DOHH2 (cell line): ENCODE measurements around the gene POLN.

ENCODE experiments used
- H3F3A ChIP-seq: fragments of 200-600 bp; sonication (generic), shearing (Covaris generic); 2 replicates; pipeline ENCODE4 v1.6.0; 2016; ENCODE audit warnings: antibody characterized with exemption, mild to moderate bottlenecking; ENCODE audit not compliant: control insufficient read depth, insufficient read depth
- H3K27ac ChIP-seq: fragments of 200-600 bp; sonication (generic); 2 replicates; pipeline ENCODE4 v1.5.1; 2014; ENCODE audit warnings: low read depth, mild to moderate bottlenecking, low read length, moderate library complexity
- H3K27me3 ChIP-seq: fragments of 200-600 bp; sonication (generic); 2 replicates; pipeline ENCODE4 v1.6.1; 2014; ENCODE audit warnings: mild to moderate bottlenecking, low read length, mixed read lengths; ENCODE audit not compliant: control insufficient read depth
- H3K36me3 ChIP-seq: fragments of 200-600 bp; sonication (generic); 2 replicates; pipeline ENCODE4 v1.6.1; 2014; ENCODE audit warnings: mild to moderate bottlenecking, low read length, moderate library complexity, mixed read lengths; ENCODE audit not compliant: control insufficient read depth
- H3K4me1 ChIP-seq: fragments of 200-600 bp; sonication (generic); 2 replicates; pipeline ENCODE4 v1.6.1; 2014; ENCODE audit warnings: mild to moderate bottlenecking, low read length, mixed read lengths; ENCODE audit not compliant: control insufficient read depth
- H3K4me2 ChIP-seq: fragments of 200-600 bp; sonication (generic); 2 replicates; pipeline ENCODE4 v1.6.0; 2014; ENCODE audit warnings: mild to moderate bottlenecking, low read length, moderate library complexity
- H3K4me3 ChIP-seq: fragments of 200-600 bp; sonication (generic); 2 replicates; pipeline ENCODE4 v1.5.1; 2014; ENCODE audit warnings: mild to moderate bottlenecking, low read length, mixed read lengths
- H3K79me2 ChIP-seq: fragments of 200-600 bp; sonication (generic); 2 replicates; pipeline ENCODE4 v1.6.1; 2014; ENCODE audit warnings: mild to moderate bottlenecking, low read length, mixed read lengths; ENCODE audit not compliant: control insufficient read depth
- H3K9me2 ChIP-seq: fragments of 200-600 bp; sonication (generic); replicated peaks from 2 replicates; pipeline ENCODE4 v1.6.1; 2014; ENCODE audit warnings: mild to moderate bottlenecking, low read length, mixed read lengths; ENCODE audit not compliant: control insufficient read depth
- H3K9me3 ChIP-seq: fragments of 200-600 bp; sonication (generic); 2 replicates; pipeline ENCODE4 v1.6.1; 2014; ENCODE audit warnings: antibody characterized with exemption, low read length, mixed read lengths; ENCODE audit not compliant: control insufficient read depth, insufficient read depth
- H4K20me1 ChIP-seq: fragments of 200-600 bp; sonication (generic); 2 replicates; pipeline ENCODE4 v1.6.0; 2014; ENCODE audit warnings: low read depth, mild to moderate bottlenecking, antibody characterized with exemption, low read length, moderate library complexity; ENCODE audit not compliant: control insufficient read depth, insufficient read depth
- CTCF ChIP-seq: fragments of 200-600 bp; sonication (generic); IDR thresholded peaks from one replicate; pipeline ENCODE4 v1.5.1; 2014; ENCODE audit warnings: antibody characterized with exemption, mild to moderate bottlenecking, low read depth, low read length; ENCODE audit not compliant: poor library complexity, severe bottlenecking
- EZH2phosphoT487 ChIP-seq: fragments of 200-600 bp; sonication (generic); IDR thresholded peaks from 2 replicates; pipeline ENCODE4 v1.6.1; 2017; ENCODE audit warnings: borderline replicate concordance, mild to moderate bottlenecking, antibody characterized with exemption, low read length, moderate library complexity, mixed read lengths

Gene POLN

DNA sequence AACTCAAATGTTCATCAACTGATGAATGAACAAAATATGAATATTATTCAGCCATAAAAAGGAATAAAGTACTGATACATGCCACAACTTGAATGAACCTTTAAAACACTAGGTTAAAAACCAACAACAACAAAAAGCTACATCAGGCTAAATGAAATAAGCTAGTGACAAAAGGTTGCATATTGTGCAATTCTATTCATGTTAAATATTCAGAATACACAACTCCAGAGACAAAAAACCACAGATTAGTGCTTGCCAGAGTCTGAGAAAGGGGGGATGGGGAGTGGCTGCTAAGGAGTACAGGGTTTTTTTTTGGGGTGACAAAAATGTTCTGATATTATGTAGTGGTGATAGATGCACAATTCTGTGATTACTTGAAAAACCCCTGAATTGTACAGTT lies 58.5 kb downstream of the POLN start:
- no peaks in the 10 kb centered on the region for H3K9me2 ChIP-seq
- no peak for TF ChIP-seq CTCF
- no peak for TF ChIP-seq EZH2phosphoT487
- peaks cover 26% of the 10 kb centered on the region for H3K27me3 ChIP-seq
- no peaks in the 10 kb centered on the region for H4K20me1 ChIP-seq
- no peaks in the 10 kb centered on the region for H3K79me2 ChIP-seq
- H3K4me1 ChIP-seq = no peaks in the 10 kb centered on the region
- H3K36me3 ChIP-seq = no peaks in the 10 kb centered on the region
- no peak overlapping the region for H3K4me3 ChIP-seq
- H3K9me3 ChIP-seq = no peaks in the 10 kb centered on the region
- no peak overlapping the region for H3K4me2 ChIP-seq
- no peak overlapping the region for H3K27ac ChIP-seq
- no peaks in the 10 kb centered on the region for H3F3A ChIP-seq

- H3K9me2 ChIP-seq = no peaks in the 10 kb centered on the region
- H3K36me3 ChIP-seq = no peaks in the 10 kb centered on the region
- no peaks in the 10 kb centered on the region for H3F3A ChIP-seq
- H3K9me3 ChIP-seq = no peaks in the 10 kb centered on the region
- no peak for TF ChIP-seq EZH2phosphoT487
- TF ChIP-seq CTCF = no peak
- no peaks in the 10 kb centered on the region for H3K79me2 ChIP-seq
- no peaks in the 10 kb centered on the region for H4K20me1 ChIP-seq
- no peak overlapping the region for H3K4me3 ChIP-seq
- H3K27ac ChIP-seq = no peak overlapping the region
- no peak overlapping the region for H3K4me2 ChIP-seq
- H3K27me3 ChIP-seq = peaks cover 26% of the 10 kb centered on the region
- no peaks in the 10 kb centered on the region for H3K4me1 ChIP-seq
Observed at GRCh38 chr4:2182994-2183393, 58.9 kb downstream of the POLN start.

DNA sequence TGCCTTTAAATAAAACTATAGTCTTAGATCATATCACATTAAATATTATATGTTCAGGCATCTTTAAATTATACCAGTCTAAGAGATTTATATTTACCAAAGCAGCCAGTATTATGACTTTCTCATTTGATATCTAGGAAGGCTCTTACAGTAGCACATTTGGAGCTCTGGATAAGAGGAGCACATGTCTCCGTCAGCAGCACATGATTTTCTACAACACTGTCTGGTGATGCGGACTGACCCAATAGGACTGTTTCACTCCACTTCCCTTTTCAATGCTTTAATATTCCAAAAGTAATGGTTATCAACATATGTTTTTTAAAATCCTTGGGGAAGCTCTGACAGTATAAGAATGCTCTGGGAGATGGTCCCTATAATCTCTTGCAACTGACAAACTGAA lies 61.5 kb downstream of the POLN start:
- no peak overlapping the region for H3K4me2 ChIP-seq
- no peaks in the 10 kb centered on the region for H3K9me3 ChIP-seq
- H3K4me1 ChIP-seq = no peaks in the 10 kb centered on the region
- no peaks in the 10 kb centered on the region for H3K79me2 ChIP-seq
- TF ChIP-seq CTCF (no peak), EZH2phosphoT487 (no peak)
- no peaks in the 10 kb centered on the region for H4K20me1 ChIP-seq
- no peak overlapping the region for H3K4me3 ChIP-seq
- no peaks in the 10 kb centered on the region for H3K9me2 ChIP-seq
- peaks cover 21% of the 10 kb centered on the region for H3K27me3 ChIP-seq
- no peak overlapping the region for H3K27ac ChIP-seq
- H3F3A ChIP-seq = no peaks in the 10 kb centered on the region
- no peaks in the 10 kb centered on the region for H3K36me3 ChIP-seq

- Histone ChIP-seq H3K36me3 (no peaks in the 10 kb centered on the region), H3K4me3 (no peak overlapping the region), H3F3A (no peaks in the 10 kb centered on the region), H3K27me3 (peaks cover 15% of the 10 kb centered on the region), H4K20me1 (no peaks in the 10 kb centered on the region), H3K4me1 (no peaks in the 10 kb centered on the region), H3K9me2 (no peaks in the 10 kb centered on the region), H3K4me2 (no peak overlapping the region), H3K27ac (no peak overlapping the region), H3K79me2 (no peaks in the 10 kb centered on the region), H3K9me3 (no peaks in the 10 kb centered on the region)
- TF ChIP-seq EZH2phosphoT487 (no peak), CTCF (no peak)
Observed at GRCh38 chr4:2179717-2180116, 62.2 kb downstream of the POLN start.
